GM12891 (cell line): Measurements from ENCODE around the gene ACBD6.

Source experiments
- POLR2A ChIP-seq: IDR thresholded peaks from 2 replicates; pipeline ENCODE4 v1.6.1; 2011; ENCODE audit warnings: low read depth, low read length, control low read depth
- POLR2AphosphoS5 ChIP-seq: IDR thresholded peaks from 2 replicates; pipeline ENCODE4 v1.6.1; 2011; ENCODE audit warnings: low read depth, low read length, control low read depth
- SPI1 ChIP-seq: IDR thresholded peaks from 2 replicates; pipeline ENCODE4 v1.6.1; 2011; ENCODE audit warnings: low read depth, low read length, control low read depth

- TF ChIP-seq POLR2A: no peak
- no peak for TF ChIP-seq POLR2AphosphoS5
- TF ChIP-seq SPI1: no peak
Observed at GRCh38 chr1:180382326-180383115, 119.9 kb downstream of the ACBD6 start.
